Measurements from ENCODE around the gene WDR36.

DNA sequence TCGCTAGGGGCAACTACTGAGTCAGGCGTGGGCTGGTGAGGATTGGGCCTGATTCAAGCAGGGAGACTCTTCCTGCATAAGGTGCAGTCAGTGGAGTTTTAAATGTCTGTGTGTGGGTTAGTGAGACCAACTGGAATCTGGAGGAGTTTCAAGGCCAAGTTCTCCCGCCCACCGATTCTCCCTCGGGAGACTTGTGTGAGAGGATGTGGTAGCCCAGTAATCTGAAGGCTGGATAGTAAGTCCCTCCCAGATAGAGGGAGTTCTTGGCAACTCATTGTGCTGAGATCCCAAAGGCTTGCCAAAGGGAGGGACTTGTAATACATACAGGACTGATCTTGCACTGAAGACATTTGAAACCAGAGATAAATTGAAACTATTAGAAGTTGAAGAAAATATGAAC is 51.8 kb downstream of the WDR36 start:
- TF ChIP-seq CTCF (IDR thresholded peaks at IDR 0.05 in 4 of 5, conservative IDR thresholded peaks at IDR 0.05 in 1 of 5), result no peak
- TF ChIP-seq POLR2A (IDR thresholded peaks at IDR 0.05), result no peak
